NOMO-1 treated with dmso at 0.1 percent for 144 hours (cell line): Measurements from ENCODE around the gene PLXNB2.

ENCODE experiments used
- DNase-seq: peaks from one replicate; lab custom pipeline; 2025; ENCODE audit not compliant: unreplicated experiment; lab: John Stamatoyannopoulos, UW

The PLXNB2 gene

DNA sequence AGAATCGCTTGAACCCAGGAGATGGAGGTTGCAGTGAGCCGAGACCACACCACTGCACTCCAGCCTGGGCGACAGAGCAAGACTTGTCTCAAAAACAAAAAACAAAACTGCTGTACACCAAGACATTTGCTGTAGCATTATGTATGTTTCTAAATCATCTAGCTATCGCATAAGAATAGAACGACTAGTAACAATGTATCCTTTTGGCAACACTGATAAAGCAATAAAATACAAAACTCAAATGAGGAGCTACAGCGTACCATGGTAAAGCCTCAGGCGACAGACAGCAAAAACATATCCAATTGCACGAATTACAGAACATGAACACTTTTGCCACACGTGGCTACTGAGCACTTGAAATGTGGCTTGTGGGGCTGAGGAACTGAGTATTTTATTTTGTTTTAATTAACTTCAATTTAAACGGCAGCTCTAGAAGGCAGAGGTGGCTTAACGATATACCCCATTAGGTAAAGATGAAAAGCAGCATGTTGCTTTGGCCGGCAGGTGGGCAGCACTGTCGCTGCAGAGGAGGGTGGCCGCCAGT, 65.0 kb downstream of the PLXNB2 start:
- DNase-seq: no peak

DNA sequence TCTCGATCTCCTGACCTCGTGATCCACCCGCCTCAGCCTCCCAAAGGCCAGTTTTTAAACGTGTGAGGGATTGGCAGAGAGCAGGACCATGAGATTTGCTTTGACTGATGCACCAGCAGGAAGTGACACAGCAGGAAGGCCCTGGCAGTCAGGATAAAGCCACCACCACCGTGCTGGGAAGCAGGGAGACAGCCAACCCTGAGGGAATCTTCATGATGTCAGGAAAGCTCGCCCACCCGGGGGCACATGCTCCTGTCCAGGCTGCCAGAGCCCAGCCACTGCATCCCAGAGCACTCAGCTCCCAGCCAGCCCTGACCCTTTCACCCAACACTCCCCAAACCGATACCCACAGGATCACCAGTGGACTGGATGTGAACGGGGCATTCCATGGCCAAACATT, 68.7 kb downstream of the PLXNB2 start:
- DNase-seq: no peak

DNA sequence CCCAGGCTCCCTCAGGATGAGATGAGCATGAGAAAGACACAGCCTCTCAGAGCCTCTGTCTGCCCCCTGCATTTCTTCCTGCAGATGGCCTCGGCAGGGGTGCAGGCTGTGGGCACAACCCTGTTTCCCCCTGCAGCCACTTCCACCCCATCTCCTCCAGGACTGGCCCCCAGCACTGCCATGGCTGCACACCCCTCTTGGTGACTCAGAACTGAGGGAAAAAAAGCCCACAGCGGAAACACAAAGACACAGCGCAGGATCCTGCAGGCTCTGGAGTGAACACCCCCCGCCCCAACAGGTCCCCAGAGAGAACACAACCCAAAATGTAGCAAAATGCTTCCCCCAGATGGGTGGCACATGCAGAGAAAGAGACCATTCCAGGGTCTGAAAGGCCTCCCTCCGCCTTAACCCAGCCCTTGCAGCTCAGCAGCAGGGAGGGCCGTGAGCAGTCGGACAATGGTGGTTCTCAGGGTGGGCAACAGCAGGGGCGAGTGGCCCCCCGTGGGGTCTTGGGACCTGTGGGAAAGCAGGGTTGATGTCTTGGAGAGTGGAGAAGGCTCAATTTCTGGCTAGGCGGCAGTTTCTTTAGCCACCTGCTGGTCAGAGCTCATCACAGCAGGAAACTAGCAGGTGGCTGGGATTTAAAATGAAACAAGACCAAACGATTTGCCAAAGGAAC, 70.6 kb downstream of the PLXNB2 start:
- DNase-seq: no peak

DNA sequence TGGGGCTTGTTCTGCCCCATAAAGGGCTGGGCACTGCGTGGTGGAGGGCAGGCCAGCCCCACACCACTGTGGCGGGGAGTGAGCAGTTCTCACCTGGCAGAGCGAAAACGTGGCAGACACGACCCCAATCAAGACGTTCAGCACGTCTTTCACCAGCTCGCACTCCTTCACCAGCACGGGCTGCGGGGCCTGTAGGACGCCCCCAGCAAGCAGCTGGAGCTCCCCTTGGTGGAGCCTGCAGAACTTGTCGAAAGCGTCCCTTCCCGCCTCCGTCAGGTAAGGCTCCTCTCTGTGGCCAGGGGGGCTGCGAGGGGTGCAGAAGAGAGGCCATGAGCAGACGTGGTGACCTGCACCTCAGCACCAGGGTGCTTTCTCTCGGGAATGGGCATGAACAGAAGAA, 74.2 kb downstream of the PLXNB2 start:
- DNase-seq: no peak

DNA sequence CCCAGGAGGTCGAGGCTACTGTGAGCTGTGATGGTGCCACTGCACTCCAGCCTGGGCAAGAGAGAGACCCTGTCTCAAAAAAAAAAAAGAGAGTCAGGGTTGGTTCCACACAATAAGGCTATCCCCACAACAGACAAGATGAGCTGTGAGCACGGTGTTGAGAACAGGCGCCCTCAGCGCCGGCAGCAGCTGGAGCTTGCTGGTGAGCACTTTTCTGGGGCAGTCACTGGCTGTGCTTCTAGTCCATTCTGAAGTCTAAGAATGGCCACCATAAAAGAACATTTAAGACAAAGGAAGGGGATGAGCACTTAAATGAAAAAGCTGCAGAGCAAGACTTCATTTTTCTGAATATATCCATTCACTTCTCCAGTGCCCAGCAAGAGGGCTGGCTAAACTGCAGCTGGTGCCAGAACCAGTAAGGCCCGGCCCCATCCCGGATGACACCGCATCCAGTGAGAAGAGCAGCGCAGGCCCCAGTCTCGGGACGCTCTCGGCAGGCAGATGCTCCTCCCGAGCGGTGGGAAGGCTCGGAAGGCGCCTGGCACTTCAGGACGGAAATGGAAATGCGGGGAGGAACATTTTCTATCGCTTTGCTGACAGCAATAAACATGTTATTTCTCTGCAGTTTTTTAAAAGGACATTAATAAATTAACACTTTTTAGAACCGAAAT, 74.8 kb downstream of the PLXNB2 start:
- DNase-seq: no peak

DNA sequence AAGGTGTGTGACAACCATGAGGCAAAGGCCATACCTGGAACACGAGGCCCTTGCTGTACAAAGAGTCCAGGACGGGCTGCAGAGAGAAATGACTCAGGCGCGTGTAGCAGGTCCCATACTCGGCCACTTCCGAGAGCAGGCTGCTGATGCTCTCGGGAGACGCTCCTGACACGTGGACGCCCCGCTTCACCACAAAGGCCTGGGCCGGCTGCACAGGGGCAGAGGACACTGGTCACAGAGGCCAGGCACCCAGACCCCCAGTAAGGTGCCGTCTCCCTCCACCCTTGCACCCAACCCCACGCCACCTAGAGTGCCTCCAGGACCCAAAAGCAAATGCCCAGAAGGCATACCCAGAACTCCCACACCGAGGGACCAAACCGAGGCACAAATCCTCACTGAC, 78.1 kb downstream of the PLXNB2 start:
- DNase-seq: no peak

DNA sequence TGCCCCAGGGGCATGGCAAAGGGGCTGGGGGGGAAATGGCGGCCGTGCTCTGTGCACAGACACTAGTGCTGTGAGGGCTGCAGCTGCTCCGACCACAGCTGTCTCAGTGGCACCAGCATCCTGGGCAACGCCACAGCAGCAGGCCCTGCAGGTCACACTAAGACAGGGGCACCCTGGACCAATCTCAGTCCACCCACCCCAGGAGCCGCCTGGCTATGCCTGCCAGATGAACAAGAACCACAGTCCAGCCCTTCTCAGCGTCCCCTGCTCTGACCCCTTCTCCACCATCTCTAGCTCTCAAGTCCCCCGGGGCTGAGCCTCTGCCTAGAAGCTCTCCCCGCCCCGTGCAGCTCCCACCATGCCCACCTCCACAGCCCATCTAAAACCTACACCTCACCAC, 79.1 kb downstream of the PLXNB2 start:
- DNase-seq: no peak

DNA sequence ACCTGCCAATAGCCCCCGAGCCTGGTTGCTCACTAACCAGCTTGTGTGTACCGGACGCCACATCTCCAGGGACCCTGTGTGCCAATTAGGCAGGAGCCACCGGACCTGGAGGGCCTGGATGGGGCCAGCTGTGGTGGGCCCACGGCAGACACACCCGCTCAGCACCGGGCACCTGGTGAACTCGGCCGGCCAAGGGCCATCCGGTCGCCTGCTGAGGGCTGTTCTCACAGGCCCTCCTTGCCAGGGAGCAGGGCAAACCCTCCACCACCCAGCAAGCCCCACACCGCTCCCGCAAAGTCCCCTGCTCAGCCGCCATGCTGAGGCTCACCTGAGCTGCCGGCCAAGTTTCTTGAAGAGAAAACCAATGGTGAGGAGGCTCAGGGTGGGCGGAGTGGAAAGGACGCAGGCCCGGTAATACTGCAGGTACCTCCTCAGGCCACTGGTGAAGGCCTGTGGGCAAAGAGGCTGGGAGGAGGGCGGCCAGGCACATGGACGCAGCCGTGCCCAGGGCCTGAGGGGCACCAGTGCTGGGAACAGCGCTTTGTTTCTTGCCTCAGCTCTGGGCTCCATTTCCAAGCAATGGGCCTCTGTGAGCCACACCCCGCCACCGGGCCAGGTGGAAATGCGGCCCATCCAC, 79.7 kb downstream of the PLXNB2 start:
- DNase-seq: no peak

DNA sequence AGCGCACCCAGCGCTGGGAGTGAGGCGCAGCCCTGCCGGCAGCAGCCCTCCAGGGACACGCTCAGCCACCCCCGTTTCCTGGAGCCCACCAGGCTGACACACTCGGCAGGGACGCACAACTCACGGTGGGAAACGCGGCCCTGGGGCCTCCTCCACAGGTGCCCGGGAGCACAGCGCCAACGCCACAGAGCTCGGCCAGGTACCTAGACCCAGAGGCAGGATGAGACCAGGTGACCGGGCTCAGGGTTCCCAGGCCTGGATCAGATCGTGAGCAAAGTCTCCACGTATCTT, 80.6 kb downstream of the PLXNB2 start:
- no peak for DNase-seq

DNA sequence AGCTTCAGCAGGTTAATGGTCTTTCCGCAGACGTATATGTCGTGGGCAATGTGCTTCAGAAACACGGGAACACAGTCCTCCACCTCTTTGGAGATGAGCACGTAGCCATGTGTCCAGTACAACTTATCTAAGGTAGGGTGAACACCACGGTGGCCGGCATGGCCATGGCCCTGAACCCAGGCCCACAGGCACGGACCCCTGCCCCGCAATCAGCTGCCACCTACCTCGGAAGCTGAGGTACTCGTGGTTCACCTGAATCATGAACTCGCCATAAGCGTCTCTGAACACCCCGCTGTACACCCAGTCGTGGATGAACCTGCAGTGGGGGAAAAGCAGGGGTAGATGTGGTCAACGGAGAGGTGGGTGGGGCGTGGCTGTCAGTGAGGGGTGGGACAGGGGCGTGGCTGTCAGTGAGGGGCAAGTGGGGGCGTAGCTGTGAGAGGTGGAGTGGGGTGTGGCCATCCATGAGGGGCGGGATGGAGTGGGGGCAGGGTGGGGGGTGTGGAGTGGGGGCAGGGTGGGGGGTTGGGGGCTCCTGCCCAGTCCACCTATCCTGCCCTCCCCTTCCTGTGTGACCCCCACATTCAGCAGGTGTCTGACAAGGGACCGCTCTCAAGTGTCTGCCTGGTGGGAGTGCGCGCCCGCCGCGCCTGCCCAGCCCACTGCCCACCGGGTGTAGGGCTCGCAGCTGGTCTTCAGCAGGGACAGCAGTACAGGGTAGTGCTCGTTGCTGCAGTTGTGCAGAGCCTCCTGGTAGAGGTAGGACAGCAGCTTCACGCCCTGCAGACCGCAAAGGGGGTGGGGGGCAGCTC, 81.2 kb downstream of the PLXNB2 start:
- no peak for DNase-seq

DNA sequence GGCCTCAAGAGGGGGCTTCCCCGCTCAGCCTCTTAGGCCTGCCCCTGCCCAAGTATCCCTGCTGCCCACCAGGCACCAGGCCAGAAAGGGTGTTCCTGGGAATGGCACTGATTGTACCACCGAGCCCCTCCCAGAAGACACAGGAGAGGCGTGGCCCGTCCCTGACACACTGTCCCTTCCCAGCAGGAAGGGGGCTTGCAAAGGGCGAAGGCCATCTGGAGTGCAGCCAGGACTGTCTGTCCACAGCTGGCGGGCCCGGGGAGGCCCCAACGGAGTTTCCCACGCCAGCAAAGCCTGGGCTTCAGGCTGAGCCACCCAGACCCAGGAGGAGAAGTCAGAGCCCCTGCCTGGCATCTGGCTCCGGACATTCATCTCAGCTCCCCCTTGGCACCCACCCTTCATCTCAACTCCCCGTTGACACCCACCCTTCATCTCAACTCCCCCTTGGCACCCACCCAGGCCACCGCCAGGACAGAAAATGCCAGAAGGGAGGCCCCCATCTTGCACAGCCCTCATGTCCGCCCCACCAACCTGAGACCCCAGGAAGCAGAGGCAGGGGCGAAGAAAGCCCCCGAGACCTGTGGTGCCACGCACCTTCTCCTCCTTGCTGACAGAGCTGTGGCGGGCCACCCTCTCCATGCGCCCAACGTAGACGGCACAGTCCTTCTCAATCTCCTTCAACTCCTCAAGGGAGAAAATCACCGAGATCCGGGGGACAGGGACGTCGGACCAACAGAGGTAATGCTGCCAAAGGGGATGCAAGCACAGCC, 82.1 kb downstream of the PLXNB2 start:
- DNase-seq: no peak
